GM12878 (cell line): Measurements from ENCODE around the gene PELI2. TPM values are rescaled to one million over a fixed set of nuclear protein-coding genes. Genes with fewer than 3 reads are reported as not detected.
A peak's percentile ranks its signal among the peaks of the same experiment; 100 is the strongest.

Experiments
- ATF7 ChIP-seq: fragments of 450-650 bp; IDR thresholded peaks from 2 replicates; pipeline ENCODE4 v1.6.1; 2016; ENCODE audit warnings: low read depth, mild to moderate bottlenecking
- BMI1 ChIP-seq: fragments of 450-650 bp; IDR thresholded peaks from 2 replicates; pipeline ENCODE4 v1.6.1; 2016; ENCODE audit warnings: mild to moderate bottlenecking, moderate library complexity, borderline replicate concordance
- CBX5 ChIP-seq: sonication (generic); IDR thresholded peaks from 2 replicates; pipeline ENCODE4 v1.6.1; 2016; ENCODE audit warnings: low read depth, moderate library complexity, mild to moderate bottlenecking, inconsistent platforms
- CREB1 ChIP-seq: IDR thresholded peaks from 2 replicates; pipeline ENCODE4 v1.6.1; 2012; ENCODE audit warnings: low read depth, mild to moderate bottlenecking, inconsistent platforms
- DPF2 ChIP-seq: fragments of 450-650 bp; IDR thresholded peaks from 2 replicates; pipeline ENCODE4 v1.6.1; 2017; ENCODE audit warnings: mild to moderate bottlenecking
- EGR1 ChIP-seq, 2 experiments: IDR thresholded peaks; 1 replicate in 1 of 2; 2 replicates in 1 of 2; pipeline ENCODE4 v1.6.1; 2011 to 2012; ENCODE audit warnings: low read depth in 2 of 2, low read length in 2 of 2, borderline replicate concordance in 1 of 2, mild to moderate bottlenecking in 1 of 2, moderate library complexity in 1 of 2
- ELK1 ChIP-seq: IDR thresholded peaks from 2 replicates; pipeline ENCODE4 v1.6.1; 2012; ENCODE audit warnings: low read depth, low read length, improper control_type of control experiment
- ESRRA ChIP-seq: IDR thresholded peaks from 2 replicates; pipeline ENCODE4 v1.6.1; 2012; ENCODE audit warnings: mild to moderate bottlenecking, low read length, improper control_type of control experiment
- ETV6 ChIP-seq, 2 experiments: fragments of 450-650 bp in 1 of 2; IDR thresholded peaks in 1 of 2; conservative IDR thresholded peaks in 1 of 2; 2 replicates each; pipeline ENCODE4 v1.6.1; 2014; ENCODE audit warnings: antibody characterized with exemption in 1 of 2, borderline replicate concordance in 1 of 2, low read depth in 1 of 2, mild to moderate bottlenecking in 1 of 2, moderate library complexity in 1 of 2
- FOS ChIP-seq: IDR thresholded peaks from 3 replicates; pipeline ENCODE4 v1.6.1; 2011; ENCODE audit warnings: borderline replicate concordance; ENCODE audit not compliant: insufficient read length; ENCODE audit errors: extremely low read depth
- GATAD2B ChIP-seq: fragments of 450-650 bp; conservative IDR thresholded peaks from 2 replicates; pipeline ENCODE4 v1.6.1; 2017; ENCODE audit warnings: low read depth, mild to moderate bottlenecking, moderate library complexity
- HCFC1 ChIP-seq: fragments of 150-350 bp; IDR thresholded peaks from 2 replicates; pipeline ENCODE4 v1.6.1; 2014; ENCODE audit warnings: low read length
- HDGF ChIP-seq: fragments of 450-650 bp; IDR thresholded peaks from 2 replicates; pipeline ENCODE4 v1.6.1; 2016; ENCODE audit warnings: antibody characterized with exemption
- HSF1 ChIP-seq: fragments of 150-350 bp; IDR thresholded peaks from 2 replicates; pipeline ENCODE4 v1.6.1; 2014; ENCODE audit warnings: mild to moderate bottlenecking, low read depth, low read length
- LARP7 ChIP-seq: fragments of 450-650 bp; IDR thresholded peaks from 2 replicates; pipeline ENCODE4 v1.6.1; 2017; ENCODE audit warnings: mild to moderate bottlenecking
- MEF2B ChIP-seq: fragments of 450-650 bp; IDR thresholded peaks from 2 replicates; pipeline ENCODE4 v1.6.1; 2018; ENCODE audit warnings: mild to moderate bottlenecking, moderate library complexity; ENCODE audit not compliant: partially characterized antibody, poor library complexity, severe bottlenecking
- MLLT1 ChIP-seq: fragments of 450-650 bp; IDR thresholded peaks from 2 replicates; pipeline ENCODE4 v1.6.1; 2016; ENCODE audit warnings: mild to moderate bottlenecking
- NBN ChIP-seq: fragments of 450-650 bp; IDR thresholded peaks from 2 replicates; pipeline ENCODE4 v1.6.1; 2016
- NR2F1 ChIP-seq: fragments of 450-650 bp; conservative IDR thresholded peaks from 2 replicates; pipeline ENCODE4 v1.6.1; 2017; ENCODE audit warnings: mild to moderate bottlenecking
- PAX8 ChIP-seq: fragments of 450-650 bp; IDR thresholded peaks from 2 replicates; pipeline ENCODE4 v1.6.1; 2017; ENCODE audit warnings: mild to moderate bottlenecking, moderate library complexity
- PML ChIP-seq: IDR thresholded peaks from 2 replicates; pipeline ENCODE4 v1.6.1; 2012; ENCODE audit warnings: low read length, inconsistent platforms
- RAD51 ChIP-seq: fragments of 450-650 bp; IDR thresholded peaks from 2 replicates; pipeline ENCODE4 v1.6.1; 2016; ENCODE audit warnings: moderate library complexity, mild to moderate bottlenecking, inconsistent platforms
- RB1 ChIP-seq: fragments of 450-650 bp; formaldehyde crosslinking; IDR thresholded peaks from 2 replicates; pipeline ENCODE4 v1.6.1; 2017; ENCODE audit warnings: mild to moderate bottlenecking, borderline replicate concordance
- RCOR1 ChIP-seq: conservative IDR thresholded peaks from 2 replicates; pipeline ENCODE4 v1.6.1; 2012; ENCODE audit warnings: low read depth, low read length, improper control_type of control experiment
- TARDBP ChIP-seq: IDR thresholded peaks from 2 replicates; pipeline ENCODE4 v1.6.1; 2016; ENCODE audit warnings: borderline replicate concordance
- TCF3 ChIP-seq: IDR thresholded peaks from 2 replicates; pipeline ENCODE4 v1.6.1; 2012; ENCODE audit warnings: low read depth, mild to moderate bottlenecking, low read length, borderline replicate concordance; ENCODE audit not compliant: insufficient read depth
- TCF7 ChIP-seq: IDR thresholded peaks from 2 replicates; pipeline ENCODE4 v1.6.1; 2014; ENCODE audit warnings: antibody characterized with exemption, borderline replicate concordance
- USF2 ChIP-seq: IDR thresholded peaks from 2 replicates; pipeline ENCODE4 v1.6.1; 2011; ENCODE audit warnings: low read depth, low read length, improper control_type of control experiment, borderline replicate concordance
- ZBED1 ChIP-seq: IDR thresholded peaks from 2 replicates; pipeline ENCODE4 v1.6.1; 2016; ENCODE audit warnings: borderline replicate concordance
- ZNF207 ChIP-seq: fragments of 450-650 bp; IDR thresholded peaks from 2 replicates; pipeline ENCODE4 v1.6.1; 2014; ENCODE audit warnings: antibody characterized with exemption, mild to moderate bottlenecking, borderline replicate concordance
- polyA plus RNA-seq, 11 experiments: library from polyadenylated mRNA; depleted of rRNA in 4 of 11; unstranded in 6 of 11; stranded (reverse) in 5 of 11; fragments of >200 nt; fragmentation: Nextera tagmentation in 4 of 11; fragmentation: Illumina TruSeq in 1 of 11; extraction: Ambion mirVana in 4 of 11; extraction: Trizol in 1 of 11; gene quantifications; 1 replicate in 1 of 11; 2 replicates in 10 of 11; pipeline versions ENCODE4 v1.2.1 to v1.2.3, GENCODE V29; 2011 to 2016; ENCODE audit warnings: inconsistent platforms in 2 of 11, missing spikeins in 2 of 11, low read depth in 1 of 11
- total RNA-seq, 4 experiments: library from RNA; depleted of rRNA in 3 of 4; stranded (reverse); fragments of >200 nt in 3 of 4; fragmentation: Illumina TruSeq in 1 of 4; extraction: Trizol in 1 of 4; gene quantifications; 2 replicates each; pipeline versions ENCODE4 v1.2.1 to v1.2.3, GENCODE V29; 2013 to 2021

PELI2 gene
- total and polyA plus RNA-seq, 10 of the 15 experiments (the other 5 are each of a cell fraction or from before 2014, with no cell fraction given): under 0.01 to 0.10 (median 0.01) TPM; not detected in 3

GRCh38 chr14:56195704-56196103 lies 77.5 kb downstream of the PELI2 start (continued):
- TF ChIP-seq USF2 (peak; percentile 11; the same call in 1 of the 2 replicates), FOS (no peak), TCF7 (no peak), PAX8 (no peak), ATF7 (peak; percentile 17; the same call in 1 of the 2 replicates), HSF1 (no peak), TCF3 (peak; percentile 44; the same call in 1 of the 2 replicates), ZNF207 (no peak), NBN (no peak), ESRRA (no peak), TARDBP (no peak), RCOR1 (no peak), CREB1 (no peak), CBX5 (no peak), MLLT1 (no peak), RB1 (no peak), EGR1 (IDR thresholded peaks at IDR 0.05; ENCODE audit: borderline replicate concordance in 1 of 2, low read depth in 2 of 2, low read length in 2 of 2) (no peak), RAD51 (peak; percentile 84), ETV6 (conservative IDR thresholded peaks at IDR 0.05 in 1 of 2, IDR thresholded peaks at IDR 0.05 in 1 of 2; ENCODE audit: borderline replicate concordance in 1 of 2, low read depth in 1 of 2) (no peak), GATAD2B (no peak), NR2F1 (0 out of 2 replicates have a peak, but pooled peaks have one; percentile 42), HCFC1 (no peak), MEF2B (peak; percentile 19), PML (no peak), BMI1 (no peak), DPF2 (peak; percentile 63; the same call in 1 of the 2 replicates), LARP7 (no peak), HDGF (no peak), ZBED1 (0 out of 2 replicates have a peak, but pooled peaks have one; percentile 47), ELK1 (no peak)
